ENCODE measurements around the gene SGK2.
A peak's percentile ranks its signal among the peaks of the same experiment; 100 is the strongest.

Gene SGK2

GRCh38 chr20:43558412-43559146, at the start of gene SGK2:
SGK2 (plus strand) TSS chr20:43559027; CDS start chr20:43566496, 7,469 bp downstream.
- no peak for DNase-seq

GRCh38 chr20:43511879-43512278, 46.9 kb upstream of the SGK2 start:
- no peak for DNase-seq

DNA sequence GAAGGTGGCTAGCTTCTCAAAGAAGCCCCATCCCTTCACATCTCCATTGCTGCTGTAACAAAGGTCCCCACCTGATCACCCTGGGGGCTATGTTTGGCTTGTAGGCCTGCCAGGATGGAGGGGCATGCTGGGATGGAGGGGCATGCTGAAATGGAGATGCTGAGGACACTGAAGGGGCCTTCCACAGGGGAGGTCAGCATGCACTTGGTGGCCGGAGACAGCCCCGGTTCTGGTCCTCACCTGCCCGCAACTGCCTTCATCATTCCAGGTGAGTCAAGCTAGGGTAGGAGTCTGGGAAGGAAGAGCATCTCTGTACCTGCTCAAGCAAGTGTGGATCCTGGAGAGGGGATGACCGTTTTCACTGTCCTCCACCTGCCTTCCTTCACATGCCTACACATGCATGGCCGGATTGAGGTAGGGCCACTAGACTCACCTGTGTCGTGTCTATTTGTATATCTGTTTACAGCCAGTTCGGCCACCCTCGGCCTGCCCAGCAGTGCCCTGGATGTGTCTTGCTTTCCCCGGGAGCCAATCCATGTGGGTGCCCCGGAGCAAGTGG, 45.4 kb upstream of the SGK2 start:
- no peak for DNase-seq

DNA sequence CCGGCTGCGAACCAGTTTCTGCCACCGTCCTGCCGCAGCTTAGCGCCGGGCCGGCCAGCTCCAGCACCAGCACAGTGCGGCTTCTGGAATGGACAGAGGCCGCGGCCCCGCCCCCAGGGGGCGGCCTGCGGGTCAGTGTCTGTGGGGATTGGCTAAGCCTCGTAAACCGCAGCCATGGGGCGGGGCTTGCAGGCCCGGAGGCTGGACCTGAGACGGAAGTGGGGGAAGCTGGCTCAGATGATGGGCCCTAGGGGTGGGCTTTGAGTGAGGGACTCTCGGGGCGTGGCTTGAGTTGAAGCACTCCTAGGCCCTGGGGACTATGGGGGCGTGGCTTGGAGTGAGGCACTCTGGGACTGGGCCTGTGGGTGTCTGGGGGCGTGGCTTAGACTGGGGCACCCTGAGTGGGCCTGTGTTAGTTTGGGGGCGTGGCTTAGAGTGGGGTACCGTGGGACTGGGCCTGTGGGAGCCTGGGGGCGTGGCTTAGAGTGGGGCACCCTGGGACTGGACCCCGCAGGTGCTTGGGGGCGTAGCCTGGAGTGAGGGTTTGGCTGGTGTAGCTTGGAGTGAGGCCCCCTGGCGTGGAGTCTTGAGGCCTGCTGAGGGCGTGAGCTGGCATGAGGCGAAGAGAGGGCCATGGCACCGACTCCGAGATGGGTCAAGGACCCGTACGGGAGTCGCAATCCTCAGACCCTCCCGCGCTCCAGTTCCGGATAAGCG, 44.7 kb upstream of the SGK2 start:
- DNase-seq: peak; percentile 99

GRCh38 chr20:43514648-43514999, 44.2 kb upstream of the SGK2 start:
- no peak for DNase-seq

- DNase-seq: no peak
These were observed 43.2 kb upstream of the SGK2 start for GRCh38 chr20:43515628-43516027.

DNA sequence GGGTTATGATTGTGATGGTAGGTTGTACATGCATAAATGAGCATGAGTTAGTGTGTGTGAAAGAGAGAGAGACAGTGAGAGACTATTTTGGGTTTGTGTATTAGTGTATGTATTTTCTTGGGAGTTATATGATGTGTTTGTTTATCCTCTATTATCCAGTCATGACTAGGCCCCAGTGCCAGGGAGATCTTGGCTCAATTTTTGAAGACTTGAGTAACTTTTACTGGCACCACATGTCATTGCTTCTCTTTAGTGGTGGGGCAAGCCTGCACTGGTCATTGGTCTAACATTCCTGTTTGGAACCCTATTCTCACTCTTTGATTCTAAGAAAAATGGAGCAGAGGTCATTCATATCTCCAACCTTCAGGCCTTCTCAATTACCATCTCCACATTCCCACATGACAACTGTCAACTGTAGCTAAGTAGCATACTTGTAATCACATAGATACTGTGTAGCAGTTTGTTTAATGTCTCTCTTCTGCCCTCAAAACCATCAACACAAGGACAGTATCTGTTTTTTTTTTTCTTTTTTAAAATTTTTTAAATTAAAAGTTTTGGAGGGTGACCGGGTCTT, 42.5 kb upstream of the SGK2 start:
- DNase-seq: no peak

DNA sequence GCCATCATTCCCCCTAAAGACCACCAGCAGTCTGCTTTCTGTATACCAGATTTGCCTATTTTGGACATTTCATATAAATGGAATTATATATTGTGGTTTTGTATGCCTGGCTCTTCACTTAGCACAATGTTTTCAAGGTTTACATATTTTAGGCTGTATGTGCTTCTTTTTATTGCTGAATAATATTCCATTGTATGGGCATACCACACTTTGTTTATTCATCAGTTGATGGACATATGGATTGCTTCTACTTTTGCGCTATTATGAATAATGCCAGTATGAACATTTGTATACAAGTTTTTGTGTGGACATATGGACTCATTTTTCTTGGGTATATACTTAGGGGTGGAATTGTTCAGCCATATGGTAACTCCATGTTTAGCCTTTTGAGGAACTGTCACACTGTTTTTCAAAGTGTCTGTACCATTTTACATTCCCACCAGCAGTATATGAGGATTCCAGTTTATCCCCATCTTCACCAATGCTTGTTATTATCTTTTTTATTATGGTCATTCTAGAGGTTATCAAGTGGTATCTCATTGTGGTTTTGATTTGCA, 38.7 kb upstream of the SGK2 start:
- DNase-seq: no peak

GRCh38 chr20:43525021-43525420, 33.8 kb upstream of the SGK2 start:
- DNase-seq: no peak

- DNase-seq: no peak
These were observed 30.5 kb upstream of the SGK2 start for GRCh38 chr20:43528258-43528875.

DNA sequence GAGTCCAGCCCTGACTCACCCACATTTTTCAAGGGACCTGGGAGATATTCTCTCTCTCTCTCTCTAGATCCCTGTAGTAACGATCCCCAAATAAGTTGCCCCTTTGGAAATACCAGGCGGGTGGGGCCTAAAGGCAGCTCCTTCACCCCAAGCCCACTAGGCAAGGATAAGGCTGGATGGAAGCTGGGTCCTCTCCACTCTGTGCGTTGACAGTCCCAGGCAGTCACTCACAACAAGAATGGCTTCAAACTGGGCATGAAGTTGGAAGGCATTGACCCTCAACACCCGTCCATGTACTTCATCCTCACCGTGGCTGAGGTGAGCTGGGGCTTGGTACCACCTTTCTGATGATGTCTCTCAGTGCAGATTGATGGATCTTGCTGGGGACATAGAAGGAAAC, 29.8 kb upstream of the SGK2 start:
- no peak for DNase-seq

- no peak for DNase-seq
These were observed 29.2 kb upstream of the SGK2 start for GRCh38 chr20:43529457-43530153.

DNA sequence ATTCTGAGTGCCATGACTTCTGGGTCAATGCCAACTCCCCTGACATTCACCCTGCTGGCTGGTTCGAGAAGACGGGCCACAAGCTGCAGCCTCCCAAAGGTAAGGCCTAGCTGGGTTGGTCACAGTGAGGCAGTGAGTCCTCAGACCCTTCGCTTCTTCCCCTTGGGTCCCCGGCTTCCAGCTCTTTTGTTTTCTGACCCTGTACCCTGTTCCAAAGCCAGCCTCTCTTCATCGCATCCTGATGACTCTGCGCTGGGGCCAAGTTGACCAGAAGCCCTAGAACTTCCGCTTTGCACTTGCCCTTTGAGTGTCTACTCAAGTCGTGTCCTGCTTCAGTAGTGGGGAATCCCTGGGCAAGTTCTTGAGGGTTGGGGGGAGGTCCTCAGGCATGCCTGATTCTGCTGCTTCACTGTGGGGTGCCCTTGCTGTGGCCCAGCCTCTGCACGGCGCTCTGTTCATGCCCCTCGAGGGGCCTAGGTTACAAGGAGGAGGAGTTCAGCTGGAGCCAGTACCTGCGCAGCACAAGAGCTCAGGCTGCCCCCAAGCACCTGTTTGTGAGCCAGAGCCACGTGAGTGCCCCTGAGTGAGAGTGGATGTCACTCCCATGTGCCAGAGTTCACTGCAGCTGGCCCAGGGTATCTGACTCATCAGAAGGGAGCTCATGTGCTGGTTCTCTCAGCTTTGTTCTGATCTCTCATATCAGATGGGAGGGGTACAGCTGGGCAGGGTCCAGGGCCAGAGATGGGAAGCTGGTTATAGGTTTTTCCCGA, 28.3 kb upstream of the SGK2 start:
- DNase-seq: no peak

- no peak for DNase-seq
These were observed 27.8 kb upstream of the SGK2 start for GRCh38 chr20:43531091-43531443.

DNA sequence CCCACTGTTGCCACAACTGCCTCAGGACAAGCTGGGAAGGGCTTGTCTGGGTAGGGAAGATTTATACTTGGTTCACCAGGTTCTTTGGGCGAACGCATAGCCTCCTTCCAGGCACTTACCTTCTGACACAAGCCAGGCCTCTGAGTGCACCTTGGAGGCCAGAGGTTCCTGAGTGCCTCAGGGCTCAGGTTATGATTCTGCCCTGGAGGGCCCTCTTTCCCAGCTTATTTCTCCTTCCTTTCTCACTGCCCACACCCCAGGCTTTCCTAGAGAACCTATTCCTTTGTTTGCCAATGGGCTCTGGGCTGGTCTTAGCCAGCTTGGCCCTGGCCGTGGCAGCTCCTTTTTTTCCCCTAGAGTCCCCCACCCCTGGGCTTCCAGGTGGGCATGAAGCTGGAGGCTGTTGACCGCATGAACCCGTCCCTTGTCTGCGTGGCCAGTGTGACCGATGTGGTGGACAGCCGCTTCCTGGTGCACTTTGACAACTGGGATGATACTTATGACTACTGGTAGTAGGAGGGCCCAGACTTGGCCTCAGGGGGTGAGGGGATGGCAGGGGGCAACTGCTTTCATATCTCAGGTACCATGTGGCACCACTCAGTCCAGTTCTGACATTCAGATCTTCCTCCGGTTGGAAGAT, 26.3 kb upstream of the SGK2 start:
- DNase-seq: no peak

DNA sequence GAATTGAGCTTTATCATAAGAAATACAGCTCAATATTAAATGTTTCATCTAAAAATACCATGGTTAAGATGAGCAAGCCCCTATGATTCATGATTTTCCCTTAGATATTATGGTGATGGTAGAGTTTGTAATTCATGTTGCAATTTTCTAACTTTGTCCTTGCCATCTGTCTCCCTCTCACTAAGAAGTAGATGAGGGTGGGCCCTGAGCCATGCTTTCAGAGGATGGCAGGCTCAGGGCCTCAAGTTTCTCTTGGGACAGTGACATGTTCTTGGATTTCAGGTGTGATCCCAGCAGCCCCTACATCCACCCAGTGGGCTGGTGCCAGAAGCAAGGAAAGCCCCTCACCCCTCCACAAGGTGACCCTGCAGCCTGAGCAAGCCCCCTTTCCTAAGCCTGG, 25.8 kb upstream of the SGK2 start:
- no peak for DNase-seq

- DNase-seq: no peak
These were observed 24.8 kb upstream of the SGK2 start for GRCh38 chr20:43534016-43534415.

GRCh38 chr20:43534791-43535350, 24.0 kb upstream of the SGK2 start:
- DNase-seq: no peak

- no peak for DNase-seq
These were observed 23.3 kb upstream of the SGK2 start for GRCh38 chr20:43535370-43536004.

DNA sequence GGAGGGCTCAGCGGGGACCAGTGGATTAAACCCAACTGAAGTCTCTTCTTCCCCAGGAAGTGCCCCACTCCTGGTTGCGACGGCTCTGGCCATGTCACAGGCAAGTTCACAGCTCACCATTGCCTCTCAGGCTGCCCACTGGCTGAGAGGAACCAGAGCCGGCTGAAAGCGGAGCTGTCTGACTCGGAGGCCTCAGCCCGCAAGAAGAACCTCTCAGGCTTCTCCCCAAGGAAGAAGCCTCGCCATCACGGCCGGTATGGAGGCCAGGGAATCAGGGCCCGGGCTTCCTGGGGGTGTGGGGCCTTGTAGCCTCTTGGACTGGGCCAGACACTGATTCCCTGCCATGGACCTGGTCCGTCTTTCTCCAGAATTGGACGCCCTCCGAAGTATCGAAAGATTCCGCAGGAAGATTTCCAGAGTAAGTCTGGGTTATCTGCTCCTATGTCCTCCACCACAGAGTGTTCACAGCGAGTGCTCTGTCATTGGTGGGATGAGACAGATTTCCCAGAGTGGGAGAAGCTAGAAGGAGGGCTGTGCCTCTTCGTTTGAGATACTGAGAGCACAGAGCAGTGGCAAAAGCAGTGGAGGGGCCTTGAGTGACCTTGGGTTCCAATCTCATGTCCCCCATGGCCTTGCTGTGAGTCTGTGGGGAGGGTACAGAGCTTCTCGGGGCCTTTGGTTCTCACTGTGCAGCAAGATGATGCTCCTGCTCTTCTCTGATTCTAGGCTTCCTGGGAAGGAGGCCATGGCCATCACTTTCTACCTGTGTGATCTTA, 22.6 kb upstream of the SGK2 start:
- no peak for DNase-seq
